A172 (cell line): Measurements from ENCODE around the gene BTBD1. TPM values are rescaled to one million over a fixed set of nuclear protein-coding genes. Genes with fewer than 3 reads are reported as not detected.
A peak's percentile ranks its signal among the peaks of the same experiment; 100 is the strongest.
"Not testable (repeated sequence)": the region's sequence is repeated elsewhere in the genome, so short reads cannot be mapped to it uniquely, and the experiment has no call there.

ENCODE experiments used
- DNase-seq: peaks from one replicate; pipeline ENCODE4 v3.0.0-alpha.2; 2015; ENCODE audit warnings: low spot score
- total RNA-seq: library from RNA; depleted of rRNA; stranded (reverse); fragments of >200 nt; shearing (Covaris generic); gene quantifications from 2 replicates; pipeline ENCODE4 v1.2.3, GENCODE V29; 2014

BTBD1 gene
- total RNA-seq, 1 experiment from 2014 or later: 92.6 TPM

DNA sequence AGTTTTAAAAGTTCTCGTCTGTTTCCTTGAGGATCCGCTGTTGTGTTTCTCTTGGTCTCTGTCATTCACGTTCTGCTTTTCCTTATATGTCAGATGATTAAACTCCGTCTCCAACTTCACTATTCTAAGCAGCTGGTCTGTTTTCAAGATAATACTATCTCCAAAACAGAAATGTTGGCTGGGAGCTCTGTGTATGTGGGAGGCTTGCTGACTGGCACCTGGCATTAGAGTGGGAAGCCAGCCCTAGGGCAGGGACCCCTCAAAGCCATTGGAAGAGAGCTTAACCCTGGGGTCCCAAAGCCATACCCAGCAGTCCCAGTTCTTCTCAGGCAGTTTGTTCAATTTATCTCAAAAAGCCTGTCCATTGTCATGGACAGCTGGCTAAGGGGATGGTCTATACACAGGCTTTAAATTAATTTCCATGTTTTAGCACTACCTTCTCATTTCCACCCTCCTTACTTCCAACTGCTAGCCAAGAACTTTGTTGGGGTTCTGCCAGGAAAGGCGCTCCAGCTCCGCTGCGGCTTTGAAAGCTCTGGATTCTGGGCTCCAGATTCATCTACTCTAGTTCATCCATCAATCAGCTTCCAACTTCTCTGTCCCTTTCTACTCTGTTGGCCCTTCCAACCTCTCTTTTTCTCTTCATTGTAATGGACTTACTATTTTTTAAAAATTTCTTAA, 9.2 kb downstream of the BTBD1 start:
- no peak for DNase-seq

DNA sequence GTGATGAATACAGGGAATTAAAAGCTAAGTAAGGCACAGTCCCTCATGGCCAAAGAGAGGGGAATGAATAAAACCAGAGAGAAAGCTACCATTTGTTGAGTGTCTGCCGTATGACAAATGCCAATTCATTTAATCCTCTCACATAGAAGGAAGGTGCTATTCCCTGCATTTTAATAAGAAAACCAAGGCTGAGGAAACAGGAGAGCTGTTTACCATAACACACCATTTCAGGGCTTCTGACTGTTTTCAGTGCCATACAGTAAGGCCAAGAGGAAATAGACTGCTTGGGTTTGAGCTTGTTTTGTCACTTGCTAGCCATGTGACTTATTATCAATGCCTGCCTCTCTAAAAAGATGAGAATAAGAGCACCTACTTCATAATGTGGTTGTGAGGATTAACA, 10.1 kb downstream of the BTBD1 start:
- DNase-seq: no peak

DNA sequence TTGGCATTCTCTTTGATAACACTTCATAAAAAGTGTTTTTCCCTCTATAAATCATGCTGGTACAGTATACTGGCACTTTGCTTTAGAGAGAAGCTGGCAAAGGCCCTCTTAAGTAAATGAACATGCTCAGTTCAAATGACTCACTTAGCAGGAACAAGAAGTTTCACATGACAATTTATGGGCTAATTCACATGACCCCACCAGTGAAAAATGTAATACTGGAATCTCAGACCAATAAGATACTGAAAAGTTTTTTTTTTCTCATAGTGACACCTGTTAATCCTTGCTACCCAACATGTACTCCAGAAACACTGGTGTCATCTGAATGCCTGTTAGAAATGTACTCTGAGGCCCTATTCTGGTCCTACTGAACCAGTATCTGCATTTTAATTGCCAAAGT, 13.9 kb downstream of the BTBD1 start:
- peak; percentile 79 for DNase-seq

DNA sequence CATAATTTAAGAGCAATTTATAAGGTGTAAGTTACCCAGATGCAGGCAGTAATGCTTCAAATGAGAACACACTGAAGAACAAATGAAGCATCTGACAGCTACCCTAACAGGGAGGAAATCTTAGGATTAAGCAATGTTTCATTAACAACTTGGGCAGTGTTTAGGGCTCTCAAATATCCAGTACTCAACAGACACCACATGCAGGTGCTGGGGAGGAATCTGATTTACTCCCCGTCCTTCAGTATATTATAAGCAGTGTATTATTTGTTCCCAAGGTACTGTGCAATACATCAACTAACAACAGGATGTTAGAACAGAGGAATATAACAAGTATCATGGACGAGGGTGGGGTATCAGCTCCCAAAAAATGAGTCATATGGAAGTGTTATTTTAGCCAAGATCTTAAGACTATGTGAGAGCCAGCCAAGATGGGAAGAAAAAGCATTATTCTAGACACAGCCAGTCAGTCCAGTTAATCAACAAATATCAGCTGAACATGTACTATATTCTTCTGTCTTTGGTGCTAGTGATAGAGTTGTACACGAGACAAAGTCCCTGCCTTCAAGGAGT, 20.4 kb downstream of the BTBD1 start:
- DNase-seq: peak; percentile 61

DNA sequence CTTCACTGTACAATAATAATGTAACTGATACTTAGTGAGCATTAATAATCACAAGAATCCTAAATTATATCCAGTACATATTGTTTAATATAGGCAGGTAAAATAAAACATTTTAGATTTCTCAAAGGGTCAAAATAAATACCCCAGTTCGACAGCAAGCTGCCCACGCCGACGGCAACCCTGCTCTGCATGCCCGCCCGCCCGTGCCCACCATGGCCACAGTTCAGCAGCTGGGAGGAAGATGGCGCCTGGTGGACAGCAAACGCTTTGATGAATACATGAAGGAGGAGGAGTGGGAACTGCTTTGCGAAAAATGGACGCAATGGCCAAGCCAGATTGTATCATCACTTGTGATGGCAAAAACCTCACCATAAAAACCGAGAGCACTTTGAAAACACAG, 22.9 kb downstream of the BTBD1 start:
- no peak for DNase-seq

DNA sequence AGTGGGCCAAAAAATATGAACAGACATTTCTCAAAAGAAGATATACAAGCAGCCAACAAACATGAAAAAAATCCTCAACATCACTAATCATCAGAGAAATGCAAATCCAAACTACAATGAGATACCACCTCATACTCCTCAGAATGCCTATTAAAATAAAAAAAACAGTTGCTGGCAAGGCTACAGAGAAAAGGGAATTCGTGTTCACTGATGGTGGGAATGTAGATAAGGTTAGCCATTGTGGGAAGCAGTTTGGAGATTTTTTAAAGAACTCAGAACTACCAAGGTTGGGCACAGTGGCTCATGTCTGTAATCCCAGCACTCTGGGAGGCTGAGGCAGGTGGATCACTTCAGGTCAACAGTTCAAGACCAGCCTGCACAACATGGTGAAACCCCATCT, 27.8 kb downstream of the BTBD1 start:
- DNase-seq: no peak

DNA sequence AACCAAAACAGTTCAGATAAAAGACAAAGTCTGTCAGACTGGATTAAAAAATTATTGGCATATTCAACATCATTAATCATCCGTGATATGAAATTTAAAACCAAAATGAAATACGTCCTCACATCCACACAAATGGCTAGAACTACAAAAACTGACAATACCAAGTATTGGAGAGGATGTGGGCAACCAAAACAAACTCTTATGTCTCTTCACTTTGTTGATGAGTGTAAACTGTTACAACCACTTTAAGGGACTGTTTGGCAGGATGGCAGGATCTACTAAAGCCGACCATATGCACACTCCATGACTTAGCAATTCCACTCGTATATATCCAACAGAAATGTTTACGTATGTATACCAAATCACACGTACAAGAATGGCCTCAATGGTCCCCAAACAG, 30.8 kb downstream of the BTBD1 start:
- no peak for DNase-seq

DNA sequence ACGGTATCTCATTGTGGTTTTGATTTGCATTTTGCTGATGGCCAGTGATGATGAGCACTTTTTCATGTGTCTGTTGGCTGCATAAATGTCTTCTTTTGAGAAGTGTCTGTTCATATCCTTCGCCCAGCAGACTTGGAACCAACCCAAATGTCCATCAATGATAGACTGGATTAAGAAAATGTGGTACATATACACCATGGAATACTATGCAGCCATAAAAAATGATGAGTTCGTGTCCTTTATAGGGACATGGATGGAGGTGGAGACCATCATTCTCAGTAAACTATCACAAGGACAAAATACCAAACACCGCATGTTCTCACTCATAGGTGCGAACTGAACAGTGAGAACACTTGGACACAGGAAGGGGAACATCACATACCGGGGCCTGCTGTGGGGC, 35.8 kb downstream of the BTBD1 start:
- DNase-seq: not testable (repeated sequence)

DNA sequence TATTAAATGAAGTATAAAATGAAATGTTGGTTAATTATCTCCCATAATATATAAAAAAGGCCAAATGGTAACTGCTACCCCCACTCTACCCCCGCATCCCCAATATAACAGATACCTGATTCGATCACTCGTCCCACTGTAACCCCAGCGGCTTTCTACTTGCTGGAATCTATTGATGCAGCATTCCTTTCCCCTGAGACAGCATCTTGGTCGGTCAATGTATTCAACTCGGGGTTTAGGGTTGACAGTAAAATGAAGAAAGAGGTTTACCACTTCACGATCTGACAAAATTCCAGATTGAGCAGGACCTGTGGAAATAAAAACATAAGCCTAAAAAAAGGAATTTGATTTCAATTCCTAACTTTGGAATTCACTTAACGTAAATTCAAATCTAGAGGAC, 37.0 kb downstream of the BTBD1 start:
- DNase-seq: peak; percentile 67

DNA sequence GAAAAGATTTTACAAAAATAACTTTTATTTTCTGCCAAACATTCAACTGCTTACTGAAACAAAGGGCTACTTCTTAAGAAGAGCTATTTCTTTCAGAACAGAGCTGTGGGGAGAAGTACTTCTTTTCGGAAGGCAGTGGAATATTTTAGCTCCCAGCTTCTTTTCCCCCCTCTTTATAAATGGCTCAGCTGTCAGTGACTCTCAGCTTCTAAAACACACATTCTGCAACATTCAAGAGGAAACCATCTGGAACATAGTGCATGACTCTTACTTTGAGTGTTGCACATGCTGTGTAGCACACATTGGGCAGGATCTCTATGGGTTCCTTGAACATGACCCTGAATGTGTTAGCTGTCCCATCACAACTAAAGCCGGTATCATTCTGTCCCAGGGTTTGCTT, 48.6 kb downstream of the BTBD1 start:
- DNase-seq: no peak

DNA sequence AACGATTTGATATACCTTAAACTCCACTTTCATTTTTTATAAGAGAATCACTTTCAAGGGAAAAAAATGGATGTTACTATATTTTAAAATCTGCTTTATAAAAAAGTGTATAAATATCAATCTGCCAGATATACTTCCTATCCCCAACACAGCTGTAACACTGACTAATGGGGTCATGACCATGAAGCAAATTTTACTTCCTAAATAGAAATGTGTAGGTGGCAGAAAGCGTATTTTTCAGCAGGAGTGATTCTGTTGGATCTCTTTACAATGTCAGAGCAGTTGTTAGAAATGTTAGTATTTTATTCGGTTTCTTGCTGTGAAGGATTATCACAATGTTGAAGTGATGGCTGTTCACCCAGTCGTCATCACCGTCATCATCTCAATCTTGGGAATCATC, 50.1 kb downstream of the BTBD1 start:
- DNase-seq: no peak

DNA sequence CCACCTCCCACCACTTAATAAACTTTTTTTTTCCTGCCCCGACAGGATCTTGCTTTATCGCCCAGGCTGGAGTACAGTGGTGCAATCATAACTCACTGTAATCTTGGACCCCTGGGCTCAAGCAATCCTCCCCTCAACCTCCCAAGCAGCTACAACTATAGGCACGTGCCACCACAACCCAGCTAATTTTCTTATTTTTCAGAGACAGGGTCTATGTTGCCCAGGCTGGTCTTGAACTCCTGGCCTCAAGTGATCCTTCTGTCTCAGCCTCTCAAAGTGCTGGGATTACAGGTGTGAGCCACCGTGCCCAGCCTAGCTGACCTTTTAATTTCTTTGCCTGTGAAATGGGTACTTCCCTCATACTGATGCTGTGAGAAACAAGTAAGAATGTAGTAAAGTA, 51.7 kb downstream of the BTBD1 start:
- no peak for DNase-seq

DNA sequence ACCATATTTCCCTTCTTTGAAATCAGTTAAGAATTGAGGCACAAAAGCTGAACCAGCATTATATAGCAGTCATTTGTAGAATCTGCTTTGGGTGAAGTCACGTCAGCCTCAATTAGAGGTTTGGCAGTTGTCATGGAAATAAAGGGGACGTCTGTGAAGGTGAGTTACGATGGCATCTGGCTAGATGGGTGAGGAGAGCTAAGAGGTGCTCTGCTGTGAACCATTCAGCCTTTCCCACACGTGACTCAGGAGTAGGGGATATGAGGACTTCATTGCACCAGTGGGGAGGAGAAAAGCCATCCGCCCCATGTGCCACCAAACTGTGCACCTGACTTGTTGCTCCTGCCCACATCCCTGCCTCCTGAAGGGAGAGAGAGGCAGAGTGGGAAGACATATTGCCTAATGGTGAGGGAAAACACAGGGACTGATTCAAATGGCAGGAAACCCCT, 52.8 kb downstream of the BTBD1 start:
- DNase-seq: no peak

DNA sequence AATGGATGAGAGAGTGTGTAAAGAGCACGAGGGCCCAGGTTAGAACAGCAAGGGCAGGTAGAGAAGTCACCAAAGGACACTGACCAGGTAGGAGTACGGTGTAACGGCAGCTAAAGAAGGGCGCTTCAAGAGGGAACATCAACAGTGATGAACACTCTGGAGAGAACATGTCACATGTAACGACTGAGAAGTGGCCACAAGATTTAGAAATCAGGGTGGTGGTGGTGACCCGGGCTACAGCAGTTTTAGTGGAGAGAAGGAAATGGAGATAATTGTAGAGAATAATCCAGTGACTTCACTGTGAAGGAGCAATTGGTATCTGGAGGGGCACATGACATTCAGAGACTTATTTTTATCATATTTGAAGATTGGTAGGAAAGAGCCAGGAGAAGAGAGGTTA, 54.4 kb downstream of the BTBD1 start:
- no peak for DNase-seq

DNA sequence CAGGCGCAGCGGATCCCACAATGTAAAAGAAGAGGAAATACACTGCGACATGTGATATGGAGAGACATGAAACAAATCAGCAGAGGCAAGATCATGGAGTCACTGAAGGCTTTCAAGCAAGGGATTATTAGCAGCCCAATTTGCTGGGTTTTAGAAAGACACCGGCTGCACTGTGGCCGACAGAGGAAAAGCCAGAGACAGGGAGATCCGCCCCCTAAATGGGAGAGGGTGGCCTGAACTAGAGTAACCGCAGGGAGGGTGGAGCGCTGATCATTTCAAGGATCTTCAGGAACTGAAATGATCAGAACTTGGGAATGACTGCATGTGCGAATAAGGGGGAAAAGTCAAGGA, 55.0 kb downstream of the BTBD1 start:
- no peak for DNase-seq

DNA sequence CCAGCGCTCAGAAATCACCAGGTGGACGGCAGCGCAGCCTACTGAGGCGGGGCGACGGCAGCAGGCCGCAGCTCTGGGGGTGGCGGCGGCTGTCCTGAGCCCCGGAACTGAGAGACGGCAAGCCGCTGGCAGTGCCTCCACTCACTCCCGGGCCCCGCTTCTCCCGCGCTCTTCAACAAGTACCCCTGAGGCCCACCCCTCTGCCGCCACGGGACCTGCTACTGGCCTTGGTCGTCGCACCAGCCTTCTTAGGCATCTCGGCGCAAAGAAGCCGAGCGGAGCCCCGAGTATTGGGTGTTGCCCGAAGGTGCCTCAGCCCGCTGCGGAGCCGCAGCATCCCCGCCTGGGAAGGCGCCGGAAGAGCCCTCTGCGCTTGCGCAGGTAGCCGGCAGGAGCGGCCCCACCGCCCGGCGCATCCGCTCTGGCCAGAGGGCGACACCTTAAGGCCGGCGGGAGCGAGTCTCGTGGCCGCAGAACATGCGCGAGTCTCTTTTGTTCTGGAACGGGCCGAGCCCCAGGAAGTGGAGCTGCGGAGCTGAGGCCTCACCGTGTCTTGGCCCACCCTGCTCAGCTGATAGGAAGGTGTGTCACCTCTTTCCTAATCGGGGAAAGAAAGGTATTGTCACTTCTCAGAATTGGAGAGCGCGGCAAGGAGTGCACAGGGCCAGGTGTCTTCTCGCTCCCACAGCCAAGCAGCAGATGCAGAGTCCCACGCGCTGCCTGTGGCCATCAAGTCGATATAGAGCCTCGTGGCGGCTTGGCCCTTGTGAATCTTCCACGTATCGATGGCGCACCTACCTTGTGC, 55.6 kb downstream of the BTBD1 start, which contains the start of gene C15orf40:
C15orf40 (minus strand) TSS at position 369 of the 805 bp plus-strand sequence; CDS start at position 337, 32 bp downstream.
- peak; percentile 81 for DNase-seq

DNA sequence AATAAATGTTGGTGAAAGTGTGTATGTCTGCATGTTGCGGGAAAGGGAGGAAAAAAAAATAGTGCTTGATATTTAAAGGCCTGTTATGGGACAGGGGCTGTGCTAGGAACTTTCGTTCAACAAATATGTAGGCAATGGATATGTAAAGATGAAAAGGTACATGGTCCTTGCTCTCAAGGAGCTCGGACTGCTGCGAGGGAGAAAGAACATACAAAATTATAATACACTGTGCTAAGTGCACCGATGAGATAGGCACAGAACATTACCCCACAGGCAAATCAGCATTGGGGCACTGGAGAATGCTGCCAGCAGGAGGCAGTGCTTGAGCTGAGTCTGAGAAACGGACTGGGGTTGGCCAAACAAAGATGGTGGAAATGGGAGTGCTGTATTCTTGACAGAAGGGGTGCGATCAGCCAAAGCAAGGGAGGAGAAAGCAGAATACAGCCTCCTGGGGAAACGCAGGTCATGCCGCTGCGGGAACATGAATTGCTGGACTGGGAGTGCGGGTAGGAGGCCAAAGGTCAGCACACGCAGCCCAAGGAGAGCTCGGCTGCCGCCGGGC, 56.3 kb downstream of the BTBD1 start:
- peak; percentile 69 for DNase-seq

DNA sequence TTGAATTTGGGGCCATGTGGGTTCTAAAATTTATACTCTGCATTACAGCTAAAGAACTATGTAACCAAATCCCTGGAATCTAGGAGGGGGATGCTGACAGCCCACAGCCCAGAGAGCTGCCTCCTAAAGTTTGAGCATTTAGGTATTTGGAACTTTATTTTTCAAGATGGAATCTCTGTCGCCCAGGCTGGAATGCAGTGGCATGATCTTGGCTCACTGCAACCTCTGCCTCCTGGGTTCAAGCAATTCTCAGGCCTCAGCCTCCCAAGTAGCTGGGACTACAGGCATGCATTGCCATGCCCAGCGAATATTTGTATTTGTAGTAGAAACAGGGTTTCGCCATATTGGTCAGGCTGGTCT, 66.4 kb downstream of the BTBD1 start:
- DNase-seq: not testable (repeated sequence)

DNA sequence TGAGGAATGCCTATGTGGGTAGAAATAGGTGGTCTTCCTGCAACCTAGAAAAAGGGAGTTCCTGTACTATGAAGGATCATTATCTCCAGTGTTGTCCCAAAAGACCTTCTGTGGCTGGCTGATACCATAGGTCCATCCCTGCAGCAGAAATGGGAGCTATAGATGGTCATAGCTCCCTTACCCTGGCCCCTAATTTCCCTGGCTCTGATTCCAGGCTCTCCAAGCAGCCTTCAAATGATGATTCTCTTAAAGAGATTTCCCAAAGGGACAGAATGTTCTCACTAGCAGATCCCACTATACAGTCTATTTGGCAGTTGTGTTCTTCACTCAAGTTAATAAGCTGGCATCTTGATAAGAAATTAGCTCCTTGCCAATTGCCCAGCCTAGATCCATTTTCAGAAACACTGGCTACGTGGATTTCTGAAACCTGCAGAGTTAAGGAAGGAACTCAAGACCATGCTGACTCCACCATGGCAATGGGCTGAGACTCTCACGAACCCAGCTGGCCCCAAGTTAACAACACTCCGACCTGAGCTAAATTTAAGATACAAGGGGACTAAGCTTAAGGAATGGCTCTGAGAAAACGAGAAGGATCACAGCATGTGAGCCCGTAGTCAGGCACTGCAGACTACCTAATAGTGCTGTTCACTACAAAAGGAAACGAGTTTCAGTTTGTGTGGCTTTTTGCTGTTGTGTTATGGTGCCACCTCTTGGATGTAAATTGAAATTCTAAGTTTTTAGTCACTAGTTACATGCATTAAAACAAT, 67.0 kb downstream of the BTBD1 start:
- DNase-seq: peak; percentile 68

DNA sequence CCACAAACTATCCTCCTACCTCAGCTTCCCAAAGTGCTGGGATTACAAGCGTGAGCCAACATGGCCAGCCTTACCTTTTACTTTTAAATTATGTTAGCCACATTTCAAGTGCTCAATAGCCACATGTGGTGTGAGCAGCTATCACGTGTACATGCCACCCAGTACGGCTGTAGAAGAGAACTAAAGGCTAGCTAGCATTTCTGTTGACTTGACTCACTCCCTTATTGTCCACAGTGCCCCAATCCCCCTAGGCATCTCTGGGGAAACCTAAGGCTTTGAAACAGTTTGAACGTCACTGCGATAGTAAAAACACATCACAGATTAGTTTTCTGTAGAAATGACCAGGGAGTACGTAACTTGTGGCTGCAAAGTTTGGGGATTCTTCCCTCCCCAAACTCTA, 67.6 kb downstream of the BTBD1 start:
- no peak for DNase-seq

DNA sequence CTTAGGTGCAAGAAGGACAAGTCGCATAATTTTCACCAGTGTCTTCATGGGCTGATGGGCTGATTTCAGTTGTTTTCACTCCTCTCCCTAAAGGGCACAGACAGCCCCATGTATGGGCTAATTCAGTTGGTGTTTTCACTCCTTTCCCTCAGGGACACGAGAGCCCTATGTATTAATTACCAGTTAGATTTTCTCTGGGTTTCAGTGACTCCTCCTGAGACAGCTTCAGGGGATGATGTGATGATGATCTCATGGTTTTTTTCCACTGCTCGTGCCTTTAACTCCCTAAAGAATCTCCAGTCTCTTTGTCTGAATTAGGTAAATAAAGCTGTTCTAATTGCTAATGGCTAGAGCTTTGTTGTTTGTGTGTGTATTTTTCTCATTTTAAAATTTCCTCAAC, 71.1 kb downstream of the BTBD1 start:
- DNase-seq: peak; percentile 6

DNA sequence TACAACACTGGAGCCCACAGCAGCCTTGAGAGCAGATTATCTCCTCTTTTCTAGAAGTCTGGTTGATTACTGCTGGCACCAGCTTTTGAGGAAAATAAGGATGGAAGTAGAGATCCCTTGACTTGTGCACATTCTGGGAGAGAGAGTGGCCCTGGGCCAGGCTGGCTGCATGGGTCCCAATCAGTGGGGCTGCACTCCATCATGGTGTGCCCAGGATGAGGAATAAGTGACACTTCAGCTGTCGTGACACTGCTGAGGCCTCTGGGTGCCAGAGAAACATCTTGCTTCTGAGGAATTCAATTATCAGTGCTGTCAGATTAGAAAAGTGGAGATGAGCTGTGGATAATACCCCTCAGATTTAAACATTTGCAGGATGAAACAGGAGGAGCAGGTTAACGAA, 72.0 kb downstream of the BTBD1 start:
- DNase-seq: no peak
